Chondrocyte (in vitro differentiated cells): ENCODE results near the gene GPLD1. TPM values are rescaled to one million over a fixed set of nuclear protein-coding genes. Genes with fewer than 3 reads are reported as not detected.

ENCODE experiments used
- DNase-seq: peaks from one replicate; pipeline ENCODE4 v3.0.0; 2021; ENCODE audit warnings: mixed read lengths, low spot score
- H3K27ac Mint-ChIP-seq: one replicate; pipeline ENCODE4 v1.8.0; 2021; ENCODE audit warnings: mild to moderate bottlenecking, moderate library complexity, mixed read lengths; ENCODE audit not compliant: unreplicated experiment
- H3K27me3 Mint-ChIP-seq: 2 replicates; pipeline ENCODE4 v1.8.0; 2021; ENCODE audit warnings: low read depth, mixed read lengths
- H3K36me3 Mint-ChIP-seq: 2 replicates; pipeline ENCODE4 v1.8.0; 2021; ENCODE audit warnings: low read depth, mixed read lengths
- H3K4me1 Mint-ChIP-seq: 2 replicates; pipeline ENCODE4 v1.8.0; 2021; ENCODE audit warnings: low read depth, mild to moderate bottlenecking, mixed read lengths
- H3K4me3 Mint-ChIP-seq: one replicate; pipeline ENCODE4 v1.8.0; 2021; ENCODE audit warnings: mild to moderate bottlenecking, moderate library complexity, mixed read lengths; ENCODE audit not compliant: unreplicated experiment
- H3K9me3 Mint-ChIP-seq: 2 replicates; pipeline ENCODE4 v1.8.0; 2021; ENCODE audit warnings: low read depth, mixed read lengths
- CTCF ChIP-seq: fragments of 200-600 bp; sonication (generic); IDR thresholded peaks from 2 replicates; pipeline ENCODE4 v1.5.0; 2021; ENCODE audit warnings: antibody characterized with exemption, mild to moderate bottlenecking, moderate library complexity
- total RNA-seq: library from RNA; stranded (reverse); gene quantifications from 3 replicates; pipeline ENCODE4 v1.2.1, GENCODE V29; 2021

GPLD1 gene
- total RNA-seq, 1 donor from 2014 or later, result 4.2 TPM

DNA sequence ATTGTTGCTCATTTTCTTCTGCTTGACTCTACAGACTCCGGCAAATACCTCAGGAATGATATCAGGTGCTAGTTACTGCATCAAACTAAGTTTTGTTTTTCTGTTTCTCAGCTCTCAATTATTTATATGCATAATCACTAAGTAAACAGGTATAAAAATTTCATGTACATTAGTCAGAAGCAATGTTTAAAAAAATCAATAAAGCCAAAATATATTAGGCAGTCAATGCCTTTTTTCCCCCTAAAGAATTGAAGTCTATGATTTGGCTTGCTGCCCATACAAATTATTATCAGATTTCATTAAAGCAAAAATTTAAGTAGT, 107.2 kb downstream of the GPLD1 start:
- H3K27ac Mint-ChIP-seq, result no peak overlapping the region
- H3K9me3 Mint-ChIP-seq, result peaks cover 3% of the 10 kb centered on the region
- TF ChIP-seq CTCF, result no peak
- peaks cover 2% of the 10 kb centered on the region for H3K27me3 Mint-ChIP-seq
- no peaks in the 10 kb centered on the region for H3K36me3 Mint-ChIP-seq
- no peaks in the 10 kb centered on the region for H3K4me1 Mint-ChIP-seq
- DNase-seq, result no peak
- no peak overlapping the region for H3K4me3 Mint-ChIP-seq

GRCh38 chr6:24381476-24382219, 107.7 kb downstream of the GPLD1 start:
- Mint-ChIP-seq H3K4me3 (no peak overlapping the region), H3K27ac (no peak overlapping the region), H3K36me3 (no peaks in the 10 kb centered on the region), H3K4me1 (no peaks in the 10 kb centered on the region), H3K9me3 (peaks cover 3% of the 10 kb centered on the region), H3K27me3 (peaks cover 2% of the 10 kb centered on the region)
- DNase-seq, result no peak
- TF ChIP-seq CTCF, result no peak

DNA sequence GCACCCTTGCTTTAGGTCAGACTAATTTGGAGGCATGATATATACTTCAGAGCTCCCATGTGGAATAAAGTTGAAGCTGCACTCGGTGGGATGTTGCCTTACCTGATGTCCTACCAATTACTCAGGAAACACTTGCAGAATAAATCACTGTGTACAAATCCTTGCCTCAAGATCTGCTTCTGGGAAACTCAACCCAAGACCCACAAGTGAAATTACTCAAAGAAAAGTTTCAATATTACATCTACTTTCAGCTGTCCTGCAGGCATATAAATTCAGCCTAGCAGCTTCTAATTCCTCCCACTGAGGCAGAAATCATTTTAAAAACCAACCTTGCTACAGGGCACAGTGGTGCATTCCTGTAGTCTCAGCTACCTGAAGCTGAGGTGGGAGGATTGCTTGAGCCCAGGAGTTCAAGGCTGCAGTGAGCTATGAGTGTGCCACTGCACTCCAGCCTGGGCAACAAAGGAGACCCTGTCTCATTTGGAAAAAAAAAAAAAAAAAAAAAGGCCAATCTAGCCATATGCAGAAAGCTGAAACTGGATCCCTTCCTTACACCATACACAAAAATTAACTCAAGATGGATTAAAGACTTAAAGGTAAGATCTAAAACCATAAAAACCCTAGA, 110.8 kb downstream of the GPLD1 start:
- H3K27me3 Mint-ChIP-seq, result peaks cover 3% of the 10 kb centered on the region
- H3K27ac Mint-ChIP-seq, result no peak overlapping the region
- H3K4me3 Mint-ChIP-seq, result no peak overlapping the region
- DNase-seq, result no peak
- peaks cover 3% of the 10 kb centered on the region for H3K9me3 Mint-ChIP-seq
- no peak for TF ChIP-seq CTCF
- no peaks in the 10 kb centered on the region for H3K36me3 Mint-ChIP-seq
- no peaks in the 10 kb centered on the region for H3K4me1 Mint-ChIP-seq

Other genes with a start within 250 kb of the GPLD1 start
- gene DCDC2, start 131.5 kb downstream of the GPLD1 start, total RNA-seq, result 0.15 to 0.30 TPM in 2 of 3 replicates, not detected in the other
- 16.0 to 18.0 TPM (median 16.5 TPM) in 3 replicates for gene MRS2, start 86.6 kb downstream of the GPLD1 start, total RNA-seq
- gene ALDH5A1, start 5.4 kb upstream of the GPLD1 start, total RNA-seq, result 7.2 to 7.4 TPM (median 7.4 TPM) in 3 replicates
- gene KIAA0319, start 156.6 kb upstream of the GPLD1 start, total RNA-seq, result 0.05 to 0.07 TPM (median 0.05 TPM) in 3 replicates
- 23.4 to 32.4 TPM (median 23.8 TPM) in 3 replicates for gene TDP2, start 177.3 kb upstream of the GPLD1 start, total RNA-seq
- gene ACOT13, start 177.5 kb upstream of the GPLD1 start, total RNA-seq, result 28.4 to 33.1 TPM (median 30.4 TPM) in 3 replicates
- 74.0 to 91.9 TPM (median 90.2 TPM) in 3 replicates for gene C6orf62, start 229.6 kb upstream of the GPLD1 start, total RNA-seq